A549 (cell line): ENCODE data around the gene PHEX. TPM values are rescaled to one million over a fixed set of nuclear protein-coding genes. Genes with fewer than 3 reads are reported as not detected.
A peak's percentile ranks its signal among the peaks of the same experiment; 100 is the strongest.

Experiments used
- ATAC-seq, 2 experiments: fragments of 200-7000 bp in 1 of 2; fragments of >200 bp in 1 of 2; cut with Nextera tagmentation in 1 of 2; cut with Tn5 transposase in 1 of 2; 3 replicates each; pipeline versions ENCODE4 v1.8.0 to v1.9.1; 2018 to 2020; ENCODE audit warnings: mild to moderate bottlenecking in 1 of 2, moderate library complexity in 1 of 2
- CTCF ChIA-PET: fragments of 300-600 bp; sonication (Branson Sonifier 250); formaldehyde crosslinking; extraction: SDS; loops from one replicate; lab custom pipeline; 2021; ENCODE audit warnings: antibody characterized with exemption, inconsistent platforms; lab: Yijun Ruan, JAX
- POLR2A ChIA-PET: fragments of 350-600 bp; formaldehyde crosslinking; extraction: SDS; loops from one replicate; lab custom pipeline; 2021; ENCODE audit warnings: antibody characterized with exemption, inconsistent platforms; lab: Yijun Ruan, JAX
- DNase-seq, 2 experiments: peaks; one replicate each; pipeline versions ENCODE4 v3.0.0 to v3.0.0-alpha.2; 2011 to 2016; ENCODE audit warnings: low read depth in 1 of 2, low spot score in 1 of 2
- FAIRE-seq: peaks from 2 replicates; lab custom pipeline; 2011; peaks lifted over from hg19 to GRCh38; lab: Jason Lieb, UNC
- H3K27ac ChIP-seq, 2 experiments: fragments of >200 bp; sonication (Bioruptor Twin); formaldehyde crosslinking; 3 replicates each; pipeline ENCODE4 v1.5.1; 2016 to 2017
- H3K4me1 ChIP-seq: fragments of >200 bp; sonication (Bioruptor Twin); formaldehyde crosslinking; 3 replicates; pipeline ENCODE4 v1.6.1; 2016
- H3K4me2 ChIP-seq: fragments of >200 bp; sonication (Bioruptor Twin); formaldehyde crosslinking; 3 replicates; pipeline ENCODE4 v1.6.1; 2016
- H3K4me3 ChIP-seq: fragments of >200 bp; sonication (Bioruptor Twin); formaldehyde crosslinking; 3 replicates; pipeline ENCODE4 v1.5.1; 2016
- H3K9me3 ChIP-seq: fragments of >200 bp; sonication (Bioruptor Twin); formaldehyde crosslinking; 3 replicates; pipeline ENCODE4 v1.6.1; 2016
- ATOH8 ChIP-seq: fragments of 250-450 bp; sonication (Bioruptor Pico); IDR thresholded peaks from 2 replicates; pipeline ENCODE4 v1.5.0; 2020; ENCODE audit warnings: low read depth, mild to moderate bottlenecking, moderate library complexity
- CEBPB ChIP-seq, 2 experiments: fragments of >200 bp in 1 of 2; sonication (Bioruptor Twin) in 1 of 2; formaldehyde crosslinking in 1 of 2; IDR thresholded peaks; 2 replicates each; pipeline ENCODE4 v1.6.1; 2012 to 2016
- CHD4 ChIP-seq: fragments of 200-600 bp; sonication (generic); IDR thresholded peaks from 2 replicates; pipeline ENCODE4 v1.6.1; 2016; ENCODE audit warnings: antibody characterized with exemption, mild to moderate bottlenecking, borderline replicate concordance
- CTCF ChIP-seq: fragments of >200 bp; sonication (Bioruptor Twin); formaldehyde crosslinking; IDR thresholded peaks from 3 replicates; pipeline ENCODE4 v1.5.1; 2016
- EHMT2 ChIP-seq: fragments of 200-600 bp; sonication (generic); IDR thresholded peaks from 2 replicates; pipeline ENCODE4 v1.6.1; 2016; ENCODE audit warnings: antibody characterized with exemption, low read depth, mild to moderate bottlenecking, moderate library complexity
- ESRRA ChIP-seq: fragments of 150-350 bp; IDR thresholded peaks from 2 replicates; pipeline ENCODE4 v1.6.1; 2014; ENCODE audit warnings: mild to moderate bottlenecking, low read length, borderline replicate concordance
- FOSB ChIP-seq: fragments of 250-450 bp; sonication (Bioruptor Pico); IDR thresholded peaks from 2 replicates; pipeline ENCODE4 v1.5.0; 2020; ENCODE audit warnings: mild to moderate bottlenecking, moderate library complexity
- FOSL2 ChIP-seq, 2 experiments: fragments of 450-650 bp in 1 of 2; fragments of >200 bp in 1 of 2; sonication (Bioruptor Twin) in 1 of 2; formaldehyde crosslinking; IDR thresholded peaks; 2 replicates each; pipeline versions ENCODE4 v1.5.0 to v1.6.1; 2016 to 2020; ENCODE audit warnings: mild to moderate bottlenecking in 1 of 2, moderate library complexity in 1 of 2
- FOXS1 ChIP-seq: fragments of 250-450 bp; sonication (Bioruptor Pico); IDR thresholded peaks from 2 replicates; pipeline ENCODE4 v1.5.0; 2020; ENCODE audit warnings: mild to moderate bottlenecking, moderate library complexity
- GATA3 ChIP-seq: IDR thresholded peaks from 2 replicates; pipeline ENCODE4 v1.6.1; 2012; ENCODE audit warnings: borderline replicate concordance
- HES2 ChIP-seq: fragments of >200 bp; sonication (Bioruptor Twin); formaldehyde crosslinking; IDR thresholded peaks from 2 replicates; pipeline ENCODE4 v1.6.1; 2016
- HMGXB4 ChIP-seq: fragments of 250-450 bp; sonication (Bioruptor Pico); IDR thresholded peaks from 2 replicates; pipeline ENCODE4 v1.5.0; 2021; ENCODE audit warnings: mild to moderate bottlenecking, moderate library complexity, borderline replicate concordance
- HOXA7 ChIP-seq: fragments of 250-450 bp; sonication (Bioruptor Pico); IDR thresholded peaks from 2 replicates; pipeline ENCODE4 v1.5.0; 2020; ENCODE audit warnings: mild to moderate bottlenecking, moderate library complexity
- HOXB5 ChIP-seq: fragments of 250-450 bp; sonication (Bioruptor Pico); IDR thresholded peaks from 2 replicates; pipeline ENCODE4 v1.5.0; 2020; ENCODE audit warnings: mild to moderate bottlenecking, moderate library complexity
- JUNB ChIP-seq: fragments of >200 bp; sonication (Bioruptor Twin); formaldehyde crosslinking; IDR thresholded peaks from 2 replicates; pipeline ENCODE4 v1.6.1; 2016
- NPAS2 ChIP-seq: fragments of 250-450 bp; sonication (Bioruptor Pico); IDR thresholded peaks from 2 replicates; pipeline ENCODE4 v1.8.0; 2022; ENCODE audit warnings: mild to moderate bottlenecking, moderate library complexity, borderline replicate concordance
- PBX3 ChIP-seq: IDR thresholded peaks from 2 replicates; pipeline ENCODE4 v1.6.1; 2012
- POLR2A ChIP-seq: IDR thresholded peaks from 2 replicates; pipeline ENCODE4 v1.6.1; 2012; ENCODE audit warnings: mild to moderate bottlenecking, low read length
- TP53 ChIP-seq: fragments of 250-450 bp; sonication (Bioruptor Pico); IDR thresholded peaks from 2 replicates; pipeline ENCODE4 v1.5.0; 2021; ENCODE audit warnings: mild to moderate bottlenecking, moderate library complexity
- ZFP36 ChIP-seq: fragments of 450-650 bp; IDR thresholded peaks from 2 replicates; pipeline ENCODE4 v1.6.1; 2014; ENCODE audit warnings: borderline replicate concordance; ENCODE audit not compliant: partially characterized antibody
- WGBS: methylation state at CpG from one replicate; pipeline ENCODE4 v1.1.6; 2017; ENCODE audit errors: missing lambda C conversion rate; 5-methylcytosine and 5-hydroxymethylcytosine counted together
- polyA plus RNA-seq, 4 experiments: library from polyadenylated mRNA; depleted of rRNA in 3 of 4; stranded (reverse); fragments of >200 nt; fragmentation: RNase III in 1 of 4; extraction: RNeasy Plus Mini Kit Qiagen cat#74134 plus additional on column Dnase treatment in 1 of 4; gene quantifications; 2 replicates in 3 of 4; 3 replicates in 1 of 4; pipeline ENCODE4 v1.2.3, GENCODE V29; 2011 to 2017

PHEX gene
- polyA plus RNA-seq, 2 of the 4 experiments (the other 2 are of a cell fraction), result 0.28 to 0.98 TPM

- no peaks in the 10 kb centered on the region for H3K4me1 ChIP-seq
- DNase-seq (no peak), ATAC-seq (no peak), FAIRE-seq (peak; percentile 32)
- H3K27ac ChIP-seq, result no peak overlapping the region
- no peak for TF ChIP-seq HMGXB4 (CRISPR knock-in tag)
- no peak for TF ChIP-seq JUNB
- no peak for TF ChIP-seq HOXA7
- TF ChIP-seq PBX3, result no peak
- no peak for TF ChIP-seq CHD4
- no peak for TF ChIP-seq ATOH8 (CRISPR knock-in tag)
- no peak for TF ChIP-seq EHMT2
- TF ChIP-seq ESRRA, result no peak
- TF ChIP-seq NPAS2 (CRISPR knock-in tag), result no peak
- TF ChIP-seq TP53 (CRISPR knock-in tag), result no peak
- 57% methylated on average over 6 of the region's 6 CpGs for WGBS
- H3K9me3 ChIP-seq, result no peaks in the 10 kb centered on the region
- CTCF ChIA-PET, result interaction anchor here (1.2 kb wide), 1 partner anchor 19 kb away, joined by 6 read pairs; no protein-coding TSS in a partner anchor
- H3K4me2 ChIP-seq, result no peak overlapping the region
- POLR2A ChIA-PET, result no interaction called here
- H3K4me3 ChIP-seq, result no peak overlapping the region
Measured at GRCh38 chrX:22155126-22155525, 123.0 kb downstream of the PHEX start.

GRCh38 chrX:22159071-22159470 lies 126.9 kb downstream of the PHEX start:
- no peak for TF ChIP-seq GATA3
- no peak for TF ChIP-seq FOSB (CRISPR knock-in tag)
- TF ChIP-seq CTCF, result no peak
- TF ChIP-seq HOXB5 (CRISPR knock-in tag), result no peak
- no peak for TF ChIP-seq ESRRA
- TF ChIP-seq CEBPB (IDR thresholded peaks at IDR 0.05), result no peak
- TF ChIP-seq FOXS1, result no peak
- no peak for TF ChIP-seq FOSL2 (IDR thresholded peaks at IDR 0.05)
- no peak for TF ChIP-seq FOSL2 (CRISPR knock-in tag; IDR thresholded peaks at IDR 0.05)
- no peak for TF ChIP-seq POLR2A
- no peak for TF ChIP-seq ZFP36
- no peak for TF ChIP-seq HES2
- DNase-seq, result no peak
- no peak for FAIRE-seq
- no peak overlapping the region for H3K4me3 ChIP-seq
- no peak for ATAC-seq
- no peak overlapping the region for H3K27ac ChIP-seq
- no peaks in the 10 kb centered on the region for H3K9me3 ChIP-seq
- no peak overlapping the region for H3K4me2 ChIP-seq
- CTCF ChIA-PET, result interaction anchor here (1.1 to 1.9 kb wide), 3 partner anchors 23 to 174 kb away, joined by 3 to 7 read pairs (median 4); no protein-coding TSS in a partner anchor
- WGBS, result 75% methylated on average over 5 of the region's 5 CpGs
- H3K4me1 ChIP-seq, result no peaks in the 10 kb centered on the region
- POLR2A ChIA-PET, result no interaction called here
